H1 (cell line): ENCODE results near the gene MYOT. TPM values are rescaled to one million over a fixed set of nuclear protein-coding genes. Genes with fewer than 3 reads are reported as not detected.

Experiments
- CTCF ChIA-PET: fragments of 300-600 bp; sonication (Branson Sonifier 250); formaldehyde crosslinking; loops from one replicate; lab custom pipeline; 2021; ENCODE audit not compliant: partially characterized antibody; lab: Charles Lee
- POLR2A ChIA-PET: fragments of 300-600 bp; sonication (Branson Sonifier 250); formaldehyde crosslinking; loops from one replicate; lab custom pipeline; 2021; ENCODE audit warnings: inconsistent platforms; ENCODE audit not compliant: partially characterized antibody; lab: Charles Lee
- DNase-seq, 2 experiments: peaks; one replicate each; pipeline versions ENCODE4 v3.0.0 to v3.0.0-alpha.2; 2010 to 2022; ENCODE audit warnings: low spot score in 2 of 2, low read depth in 1 of 2, mixed read lengths in 1 of 2
- FAIRE-seq: peaks from 2 replicates; lab custom pipeline; 2011; peaks lifted over from hg19 to GRCh38; lab: Jason Lieb, UNC
- H2AFZ ChIP-seq: 2 replicates; pipeline ENCODE4 v1.8.1; 2012; ENCODE audit warnings: low read length, inconsistent platforms
- H2AK5ac ChIP-seq: 2 replicates; pipeline ENCODE4 v1.6.1; 2013; ENCODE audit warnings: low read depth, low read length
- H2BK120ac ChIP-seq: replicated peaks from 2 replicates; pipeline ENCODE3; 2013; ENCODE audit warnings: low read depth, low read length, inconsistent platforms
- H2BK12ac ChIP-seq: 2 replicates; pipeline ENCODE4 v1.6.1; 2013; ENCODE audit warnings: low read depth, low read length
- H2BK15ac ChIP-seq: 2 replicates; pipeline ENCODE4 v1.6.1; 2013; ENCODE audit warnings: low read length
- H2BK20ac ChIP-seq: 2 replicates; pipeline ENCODE4 v1.6.1; 2013; ENCODE audit warnings: low read length
- H2BK5ac ChIP-seq: 2 replicates; pipeline ENCODE4 v1.6.1; 2013; ENCODE audit warnings: low read depth, low read length
- H3K14ac ChIP-seq: 2 replicates; pipeline ENCODE4 v1.6.1; 2013; ENCODE audit warnings: inconsistent platforms; ENCODE audit not compliant: insufficient read length
- H3K18ac ChIP-seq: 2 replicates; pipeline ENCODE4 v1.6.1; 2013; ENCODE audit warnings: low read length; ENCODE audit errors: extremely low read depth
- H3K23ac ChIP-seq: 2 replicates; pipeline ENCODE4 v1.6.1; 2013; ENCODE audit warnings: inconsistent platforms; ENCODE audit not compliant: insufficient read length
- H3K23me2 ChIP-seq: 2 replicates; pipeline ENCODE4 v1.6.1; 2013; ENCODE audit warnings: low read depth, low read length
- H3K27ac ChIP-seq: 2 replicates; pipeline ENCODE4 v1.6.1; 2011; ENCODE audit warnings: low read depth, low read length, inconsistent platforms
- H3K27me3 ChIP-seq, 4 experiments: replicated peaks in 1 of 4; 1 replicate in 1 of 4; 2 replicates in 3 of 4; pipeline versions ENCODE4 v1.6.1 to v1.8.1; 2011 to 2013; ENCODE audit warnings: low read length in 3 of 4, mild to moderate bottlenecking in 3 of 4, inconsistent platforms in 2 of 4, mixed read lengths in 2 of 4, moderate library complexity in 1 of 4; ENCODE audit not compliant: control insufficient read depth in 3 of 4, insufficient read depth in 3 of 4; ENCODE audit errors: extremely low read depth in 1 of 4
- H3K36me3 ChIP-seq, 4 experiments: 2 replicates each; pipeline versions ENCODE4 v1.6.1 to v1.8.1; 2011 to 2013; ENCODE audit warnings: mild to moderate bottlenecking in 4 of 4, low read length in 3 of 4, moderate library complexity in 2 of 4, control low read depth in 1 of 4, inconsistent platforms in 1 of 4; ENCODE audit not compliant: insufficient read depth in 4 of 4, control insufficient read depth in 2 of 4
- H3K4ac ChIP-seq: replicated peaks from 2 replicates; pipeline ENCODE3; 2013; ENCODE audit warnings: low read length, low read depth, mixed read lengths, inconsistent platforms; ENCODE audit not compliant: insufficient read length
- H3K4me1 ChIP-seq, 4 experiments: replicated peaks in 1 of 4; 1 replicate in 1 of 4; 2 replicates in 3 of 4; pipeline versions ENCODE4 v1.6.1 to v1.8.1; 2011 to 2013; ENCODE audit warnings: low read length in 3 of 4, inconsistent platforms in 2 of 4, mixed read lengths in 1 of 4; ENCODE audit not compliant: insufficient read depth in 4 of 4, control insufficient read depth in 3 of 4
- H3K4me2 ChIP-seq, 2 experiments: 2 replicates each; pipeline versions ENCODE4 v1.6.1 to v1.8.1; 2011 to 2013; ENCODE audit warnings: low read depth in 2 of 2, low read length in 2 of 2, control low read depth in 1 of 2, inconsistent platforms in 1 of 2, mild to moderate bottlenecking in 1 of 2; ENCODE audit not compliant: insufficient read depth in 1 of 2
- H3K4me3 ChIP-seq, 4 experiments: fragments of 200-600, 300-600 bp in 1 of 4; sonication (generic), shearing (Covaris generic), sonication (Bioruptor Twin) in 1 of 4; 2 replicates each; pipeline versions ENCODE4 v1.5.1 to v1.8.1; 2011 to 2016; ENCODE audit warnings: low read length in 4 of 4, low read depth in 3 of 4, control low read depth in 2 of 4, inconsistent platforms in 2 of 4, mild to moderate bottlenecking in 2 of 4, mixed read lengths in 1 of 4, moderate library complexity in 1 of 4; ENCODE audit not compliant: insufficient read depth in 2 of 4; ENCODE audit errors: extremely low read depth in 1 of 4
- H3K56ac ChIP-seq: replicated peaks from 2 replicates; pipeline ENCODE3; 2013; ENCODE audit warnings: low read depth, mild to moderate bottlenecking, mixed read lengths, low read length, inconsistent platforms; ENCODE audit not compliant: insufficient read length
- H3K79me1 ChIP-seq: 2 replicates; pipeline ENCODE4 v1.6.1; 2013; ENCODE audit warnings: low read depth, low read length, control low read depth
- H3K79me2 ChIP-seq, 2 experiments: 2 replicates each; pipeline versions ENCODE4 v1.6.1 to v1.8.1; 2012 to 2013; ENCODE audit warnings: low read length in 2 of 2, mild to moderate bottlenecking in 2 of 2, inconsistent platforms in 1 of 2; ENCODE audit not compliant: insufficient read depth in 2 of 2, control insufficient read depth in 1 of 2
- H3K9ac ChIP-seq, 4 experiments: replicated peaks in 1 of 4; 1 replicate in 1 of 4; 2 replicates in 3 of 4; pipeline versions ENCODE4 v1.6.1 to v1.8.1; 2011 to 2013; ENCODE audit warnings: low read depth in 3 of 4, low read length in 3 of 4, control low read depth in 2 of 4, mild to moderate bottlenecking in 2 of 4, moderate library complexity in 2 of 4, inconsistent platforms in 1 of 4; ENCODE audit errors: extremely low read depth in 1 of 4
- H3K9me3 ChIP-seq, 2 experiments: 2 replicates each; pipeline versions ENCODE4 v1.6.1 to v1.8.1; 2012 to 2013; ENCODE audit warnings: mild to moderate bottlenecking in 2 of 2, moderate library complexity in 2 of 2, control low read depth in 1 of 2, inconsistent platforms in 1 of 2, low read depth in 1 of 2, low read length in 1 of 2, mixed read lengths in 1 of 2; ENCODE audit not compliant: insufficient read depth in 2 of 2
- H4K20me1 ChIP-seq, 2 experiments: replicated peaks in 1 of 2; 2 replicates each; pipeline versions ENCODE3 to v1.8.1; 2011 to 2013; ENCODE audit warnings: inconsistent platforms in 2 of 2, low read length in 2 of 2, mild to moderate bottlenecking in 1 of 2; ENCODE audit not compliant: insufficient read depth in 2 of 2, control insufficient read depth in 1 of 2
- H4K5ac ChIP-seq: 2 replicates; pipeline ENCODE4 v1.6.1; 2013; ENCODE audit warnings: low read length, low read depth, mixed read lengths, inconsistent platforms; ENCODE audit not compliant: insufficient read length
- H4K8ac ChIP-seq: 2 replicates; pipeline ENCODE4 v1.8.0; 2013; ENCODE audit warnings: mild to moderate bottlenecking, moderate library complexity, low read length, inconsistent platforms; ENCODE audit not compliant: insufficient read depth; ENCODE audit errors: extremely low read depth
- H4K91ac ChIP-seq: replicated peaks from 2 replicates; pipeline ENCODE3; 2013; ENCODE audit warnings: low read length, mixed read lengths, inconsistent platforms; ENCODE audit not compliant: insufficient read length
- EZH2 ChIP-seq: fragments of 200-600 bp; sonication (generic); IDR thresholded peaks from 2 replicates; pipeline ENCODE4 v1.7.1; 2012; ENCODE audit warnings: low read depth, mild to moderate bottlenecking, moderate library complexity, low read length, inconsistent platforms; ENCODE audit not compliant: severe bottlenecking
- JUN ChIP-seq: IDR thresholded peaks from 2 replicates; pipeline ENCODE4 v1.6.1; 2011; ENCODE audit warnings: low read depth, mild to moderate bottlenecking, improper control_type of control experiment, low read length
- POLR2AphosphoS5 ChIP-seq: IDR thresholded peaks from 2 replicates; pipeline ENCODE4 v1.6.1; 2011; ENCODE audit warnings: low read depth, low read length
- RBBP5 ChIP-seq: IDR thresholded peaks from 2 replicates; pipeline ENCODE4 v1.7.1; 2012; ENCODE audit warnings: low read depth, mild to moderate bottlenecking, inconsistent platforms, low read length, moderate library complexity, borderline replicate concordance
- polyA plus RNA-seq, 7 experiments: library from polyadenylated mRNA; depleted of rRNA in 3 of 7; stranded (reverse) in 5 of 7; unstranded in 2 of 7; fragments of >200 nt in 5 of 7; fragments of 200-250 nt in 2 of 7; gene quantifications; 1 replicate in 5 of 7; 2 replicates in 1 of 7; 4 replicates in 1 of 7; pipeline versions ENCODE4 v1.2.1 to v1.2.3, GENCODE V29; 2011 to 2013; ENCODE audit warnings: missing spikeins in 2 of 7, mixed read lengths in 2 of 7
- total RNA-seq: library from RNA; stranded (reverse); fragmentation: NEBNext Ultra II Directional; extraction: Animal tissue kit (Norgen Biotek cat#: 25700); gene quantifications from 2 replicates; pipeline ENCODE4 v1.2.1, GENCODE V29; 2021

MYOT gene
- total and polyA plus RNA-seq, 2 of the 8 experiments (the other 6 are each of a cell fraction or from before 2014, with no cell fraction given): not detected

- DNase-seq: no peak
- Histone ChIP-seq H3K79me2 (no peaks in the 10 kb centered on the region), H3K56ac (no peak overlapping the region), H3K27ac (no peak overlapping the region), H3K14ac (no peak overlapping the region), H3K4me3 (no peak overlapping the region), H3K27me3 (no peaks in the 10 kb centered on the region), H3K79me1 (no peaks in the 10 kb centered on the region), H2AFZ (no peak overlapping the region), H4K5ac (no peak overlapping the region), H3K4me1 (peaks cover 0 to 10% (median 6%) of the 10 kb centered on the region in 4 experiments; a peak in 3 of 7 replicates), H3K9me3 (no peaks in the 10 kb centered on the region), H2BK15ac (no peak overlapping the region), H4K91ac (no peak overlapping the region), H2BK20ac (no peak overlapping the region), H4K20me1 (no peaks in the 10 kb centered on the region), H2BK120ac (no peak overlapping the region), H3K9ac (no peak overlapping the region), H3K23me2 (no peaks in the 10 kb centered on the region), H3K4ac (no peak overlapping the region), H2AK5ac (no peak overlapping the region), H3K23ac (no peak overlapping the region), H3K4me2 (no peak overlapping the region), H3K36me3 (no peaks in the 10 kb centered on the region), H2BK12ac (no peak overlapping the region), H4K8ac (no peak overlapping the region), H2BK5ac (no peak overlapping the region), H3K18ac (no peak overlapping the region)
- CTCF ChIA-PET: interaction anchor here (0.8 to 1.8 kb wide), 5 partner anchors 9 to 207 kb away, joined by 3 to 5 read pairs (median 3); no protein-coding TSS in a partner anchor
- FAIRE-seq: no peak
- POLR2A ChIA-PET: no interaction called here
- no peak for TF ChIP-seq POLR2AphosphoS5
- no peak for TF ChIP-seq RBBP5
- no peak for TF ChIP-seq JUN
- no peak for TF ChIP-seq EZH2
Measured at GRCh38 chr5:137836997-137837396, 30.7 kb upstream of the MYOT start.
